CD1c-positive myeloid dendritic cell (primary cell): ENCODE measurements around the gene PEDS1.
"Not testable (repeated sequence)": the region's sequence is repeated elsewhere in the genome, so short reads cannot be mapped to it uniquely, and the experiment has no call there.

Experiments used
- DNase-seq: peaks from one replicate; pipeline ENCODE4 v3.0.0-alpha.2; 2016; ENCODE audit errors: extremely low spot score

Gene PEDS1

DNA sequence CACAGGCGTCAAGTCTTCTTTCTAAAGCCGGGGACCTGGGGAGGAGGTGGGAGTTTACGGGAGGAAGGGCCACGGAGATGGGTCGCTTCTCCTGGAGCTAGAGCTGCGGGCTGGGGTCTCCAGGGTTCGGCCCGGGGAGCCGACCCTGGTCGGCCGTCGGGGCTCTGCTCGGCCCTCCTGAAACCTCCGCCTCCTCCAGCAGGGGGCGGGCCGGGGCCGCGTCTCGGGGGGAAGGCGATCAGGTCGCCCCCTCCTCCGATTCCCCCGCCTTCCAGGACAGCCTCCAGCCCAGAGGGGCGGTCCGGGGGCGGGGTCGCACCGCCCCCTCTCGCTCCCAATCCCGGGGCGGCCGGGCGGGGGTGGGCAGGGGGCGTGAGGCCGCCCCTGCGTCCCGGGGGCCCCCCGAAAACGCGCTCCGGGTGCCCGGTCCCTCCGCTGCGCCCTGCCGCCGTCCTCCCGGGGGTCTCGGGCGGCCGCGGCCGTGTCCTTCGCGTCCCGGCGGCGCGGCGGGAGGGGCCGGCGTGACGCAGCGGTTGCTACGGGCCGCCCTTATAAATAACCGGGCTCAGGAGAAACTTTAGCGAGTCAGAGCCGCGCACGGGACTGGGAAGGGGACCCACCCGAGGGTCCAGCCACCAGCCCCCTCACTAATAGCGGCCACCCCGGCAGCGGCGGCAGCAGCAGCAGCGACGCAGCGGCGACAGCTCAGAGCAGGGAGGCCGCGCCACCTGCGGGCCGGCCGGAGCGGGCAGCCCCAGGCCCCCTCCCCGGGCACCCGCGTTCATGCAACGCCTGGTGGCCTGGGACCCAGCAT lies 36.9 kb upstream of the PEDS1 start, which contains the start of gene CEBPB:
Gene CEBPB (plus strand): TSS at position 580 of the 814 bp plus-strand sequence. CDS start 204 bp downstream, at position 784.
- peak; percentile 90 for DNase-seq

DNA sequence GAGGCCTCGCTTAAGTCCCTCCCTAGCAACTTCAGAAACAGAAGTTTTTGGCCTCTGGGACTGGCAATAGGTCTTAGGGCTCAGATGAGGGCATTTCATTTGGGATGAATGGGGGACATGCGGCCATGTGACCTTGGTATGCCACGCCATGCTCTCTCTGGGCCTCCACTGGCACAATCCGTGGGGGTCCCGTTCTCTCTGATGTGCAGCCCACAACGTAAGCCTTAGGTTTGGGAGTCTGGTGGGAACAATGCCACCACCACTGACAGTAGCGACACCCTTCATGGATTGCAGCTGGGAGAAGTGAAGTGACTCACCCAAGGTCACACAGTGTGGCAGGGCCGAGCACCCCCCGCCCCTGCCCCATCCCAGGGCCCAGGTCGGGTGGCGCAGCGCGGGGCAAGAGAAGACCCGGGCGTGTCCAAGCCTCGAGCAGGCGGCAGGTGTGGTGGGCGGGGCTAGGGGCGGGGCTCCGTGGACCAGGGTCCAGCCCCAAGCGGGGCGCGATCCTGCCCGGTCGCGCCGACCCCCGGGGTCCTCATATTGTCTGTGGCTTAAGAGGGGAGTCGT lies 36.2 kb upstream of the PEDS1 start:
- peak; percentile 52 for DNase-seq

DNA sequence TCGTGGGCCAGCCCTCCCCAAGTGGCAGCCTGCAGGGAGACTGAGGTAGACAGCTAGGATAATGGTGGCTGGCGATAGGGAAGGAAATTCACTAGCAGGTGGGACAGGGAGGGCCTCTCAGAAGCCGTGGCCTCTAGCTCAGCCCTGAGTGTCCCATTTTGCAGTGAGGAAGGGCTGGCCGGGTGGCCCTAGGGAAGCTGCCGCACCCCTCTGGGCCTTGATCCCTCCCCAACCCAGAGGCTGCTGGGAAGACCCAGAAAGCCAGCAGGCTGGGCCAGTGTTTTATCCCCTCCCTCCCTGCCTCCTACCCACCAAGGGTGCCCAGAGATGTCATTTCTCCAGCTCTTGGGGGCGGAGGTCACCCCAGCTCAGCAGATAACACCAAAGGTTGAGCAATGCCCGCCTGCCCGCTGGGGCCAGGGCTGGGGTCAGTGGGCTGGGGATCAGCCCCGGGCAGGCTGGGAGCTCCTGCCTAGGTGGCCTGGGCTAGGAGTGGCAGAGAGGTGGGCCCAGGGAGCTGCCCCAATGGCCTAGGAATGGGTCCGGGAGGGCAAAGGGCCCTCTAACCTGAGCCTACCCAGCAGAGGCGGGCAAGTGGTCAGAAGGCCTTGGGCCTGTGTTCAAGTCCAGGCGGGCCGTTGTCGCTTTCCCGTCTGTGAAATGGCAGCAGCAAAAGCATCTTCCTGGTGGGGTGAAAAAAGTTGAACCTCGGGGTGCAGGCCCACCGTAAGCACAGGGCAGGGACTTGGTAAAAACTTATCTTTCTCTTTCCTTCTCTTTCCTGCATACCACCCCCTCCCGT lies 35.6 kb upstream of the PEDS1 start:
- DNase-seq = peak; percentile 58

DNA sequence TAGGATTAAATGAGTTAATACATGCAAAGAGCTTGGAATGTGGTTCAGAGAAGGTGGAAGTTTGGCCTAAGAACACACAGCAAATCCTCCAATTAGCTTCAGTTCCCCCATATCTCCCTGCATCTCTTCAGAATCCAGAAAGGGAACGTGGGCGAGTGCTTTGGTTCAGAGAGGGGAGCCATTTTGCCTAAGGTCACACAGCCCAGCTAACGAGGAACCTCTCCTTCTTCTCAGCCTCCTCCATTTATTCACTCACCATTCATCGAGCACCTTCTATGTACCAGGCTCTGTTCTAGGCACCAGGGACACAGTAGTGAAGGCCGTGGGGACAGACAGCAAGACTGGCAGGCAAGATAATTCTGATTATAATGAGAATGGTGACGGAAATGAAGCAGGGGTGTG lies 34.8 kb upstream of the PEDS1 start:
- DNase-seq = no peak

DNA sequence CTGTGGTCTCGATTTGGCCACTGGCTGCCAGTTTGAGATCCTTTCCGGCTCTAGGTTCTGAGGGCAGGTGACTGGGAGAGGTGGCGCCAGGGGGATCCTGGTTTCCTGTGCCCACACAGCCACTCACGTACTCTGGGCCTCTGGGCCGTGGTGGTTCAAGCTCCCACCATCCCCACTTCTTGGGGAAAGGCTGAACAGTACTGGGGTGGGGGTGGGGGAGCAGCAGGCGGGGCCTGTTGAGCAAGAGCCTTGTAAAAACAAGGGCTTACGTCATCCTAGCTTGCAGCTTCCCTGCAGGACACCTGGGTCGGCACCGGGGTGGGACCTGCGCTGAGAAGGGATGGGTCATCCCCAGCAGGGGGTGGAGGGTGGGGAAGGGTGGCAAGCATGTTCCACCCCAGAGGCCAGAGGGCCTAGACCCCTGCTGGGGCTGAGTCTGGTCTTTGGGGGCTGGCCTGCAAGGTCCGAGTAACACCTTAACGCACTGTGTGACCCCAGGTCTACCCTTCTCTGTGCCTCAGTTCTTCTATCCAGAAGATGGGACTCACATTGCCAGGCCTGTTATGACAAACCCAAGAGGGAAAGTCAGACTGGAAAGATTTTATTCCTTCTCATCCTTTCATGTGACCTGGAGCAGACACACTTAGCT lies 34.0 kb upstream of the PEDS1 start:
- DNase-seq = no peak

DNA sequence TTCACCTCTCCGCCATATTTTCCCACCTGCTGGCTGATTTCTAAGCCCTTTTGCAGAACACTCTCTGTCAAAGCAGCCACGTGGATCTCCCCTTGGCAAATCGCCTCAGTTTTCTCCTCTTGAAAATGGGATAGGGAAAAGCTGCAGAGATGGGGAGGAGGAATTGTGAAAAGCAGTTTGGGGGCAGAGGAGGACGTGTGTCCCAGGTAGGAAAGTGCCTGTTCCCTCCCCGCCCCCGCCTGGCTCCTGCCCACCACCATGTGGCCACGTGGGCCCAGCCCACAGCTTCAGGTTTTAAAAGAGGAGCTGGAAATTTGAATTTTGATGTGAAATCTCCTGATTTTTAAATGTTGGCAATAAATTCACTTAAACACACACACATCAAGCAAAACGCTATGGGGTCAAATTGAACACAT lies 33.5 kb upstream of the PEDS1 start:
- no peak for DNase-seq

DNA sequence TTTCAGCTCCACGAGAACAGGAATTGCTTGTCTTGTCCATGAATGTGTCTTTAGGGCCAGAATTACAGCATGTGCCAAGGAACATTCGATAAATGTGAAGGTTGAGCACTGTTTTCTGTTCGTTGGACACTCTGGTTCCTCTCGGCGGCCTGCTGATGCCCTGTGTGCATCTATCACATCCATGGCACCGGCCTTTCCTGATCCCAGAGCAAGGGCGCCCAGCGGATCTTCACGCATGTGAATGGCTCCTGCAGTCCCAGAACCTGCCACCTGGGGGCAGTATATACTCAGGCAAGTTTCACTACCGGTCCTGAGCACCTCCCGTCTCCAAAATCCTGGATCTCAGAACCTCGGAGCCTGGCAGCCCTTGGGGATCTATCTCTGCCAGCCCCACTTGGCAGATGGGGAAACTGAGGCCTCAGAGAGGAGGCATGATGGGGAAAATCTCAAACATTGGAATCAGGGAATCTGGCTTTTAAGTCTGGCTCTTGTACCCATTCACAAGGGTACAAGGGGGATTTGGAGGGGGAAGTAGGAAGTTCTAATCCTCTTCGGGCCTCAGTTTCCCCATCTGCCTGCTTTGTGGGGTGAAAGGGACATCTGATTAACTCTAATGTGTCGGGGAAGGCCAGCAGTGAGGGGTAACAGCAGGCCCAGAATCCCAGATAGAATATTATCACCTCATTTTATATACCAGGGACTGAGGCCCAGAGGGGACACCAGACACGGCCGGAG lies 32.8 kb upstream of the PEDS1 start:
- DNase-seq = peak; percentile 93

DNA sequence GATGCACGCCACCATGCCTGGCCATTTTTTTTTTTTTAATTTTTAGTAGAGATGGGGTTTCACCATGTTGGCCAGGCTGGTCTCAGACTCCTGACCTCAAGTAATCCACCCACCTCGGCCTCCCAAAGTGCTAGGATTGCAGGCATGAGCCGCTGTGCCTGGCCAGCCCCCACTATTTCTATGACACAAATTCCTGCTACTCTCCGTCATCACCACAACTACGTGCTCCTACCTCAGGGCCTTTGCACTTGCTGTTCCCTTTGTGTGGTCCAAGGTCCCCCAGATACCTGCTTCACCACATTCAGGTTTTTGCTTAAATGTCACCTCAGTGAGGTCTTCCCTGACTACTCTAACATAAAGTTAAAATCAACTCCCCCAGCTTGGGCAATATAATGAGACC lies 31.9 kb upstream of the PEDS1 start:
- no peak for DNase-seq

DNA sequence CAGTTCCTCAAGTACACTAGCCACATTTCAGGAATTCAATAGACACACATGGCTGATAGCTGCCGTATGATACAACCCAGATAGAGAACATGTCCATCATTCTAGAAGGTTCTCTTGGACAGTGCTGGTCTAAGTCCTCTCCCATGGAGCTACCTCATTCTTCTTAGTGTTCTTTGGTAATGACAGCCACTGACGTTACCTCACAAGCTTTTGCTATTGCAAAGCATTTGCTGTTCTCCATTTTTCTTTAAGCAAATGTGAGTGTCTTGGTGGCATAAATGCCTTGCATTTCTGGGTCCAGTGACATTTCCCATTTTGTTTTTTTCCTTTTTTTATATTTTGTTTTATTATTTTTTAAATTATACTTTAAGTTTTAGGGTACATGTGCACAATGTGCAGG lies 28.8 kb upstream of the PEDS1 start:
- DNase-seq = peak; percentile 54

DNA sequence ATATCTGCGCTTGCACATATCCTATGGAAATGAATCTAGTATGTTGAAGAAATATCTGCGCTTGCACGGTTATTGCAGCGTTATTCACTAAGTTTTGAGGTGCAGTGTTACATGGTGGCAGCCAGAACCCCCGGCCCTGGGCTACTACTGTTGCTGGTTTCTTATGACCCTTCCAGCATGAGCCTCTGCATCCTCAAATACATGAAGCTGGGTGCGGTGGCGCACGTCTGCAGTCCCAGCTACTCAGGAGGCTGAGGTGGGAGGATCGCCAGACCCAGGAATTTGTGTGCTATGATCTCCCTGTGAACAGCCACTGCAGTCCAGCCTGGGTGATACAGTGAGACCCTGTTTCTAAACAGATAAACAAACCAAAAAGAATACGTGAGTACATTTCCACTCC lies 27.8 kb upstream of the PEDS1 start:
- no peak for DNase-seq

DNA sequence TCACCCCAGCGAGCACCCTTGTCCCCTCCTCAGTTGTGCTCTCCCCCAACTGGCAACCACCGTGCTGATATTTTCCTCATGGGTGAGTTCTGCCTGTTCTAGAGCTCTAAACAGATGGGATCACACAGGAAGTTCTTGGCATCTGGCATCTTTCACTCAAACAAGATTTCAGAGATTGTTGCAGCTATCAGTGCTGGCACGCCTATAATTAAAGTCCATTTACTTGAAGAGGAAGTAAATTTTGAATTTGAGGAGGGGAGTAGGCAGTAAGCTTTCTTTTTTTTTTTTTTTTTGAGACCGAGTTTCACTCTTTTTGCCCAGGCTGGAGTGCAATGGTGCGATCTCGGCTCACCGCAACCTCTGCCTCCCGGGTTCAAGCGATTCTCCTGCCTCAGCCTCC lies 25.1 kb upstream of the PEDS1 start:
- DNase-seq = not testable (repeated sequence)

DNA sequence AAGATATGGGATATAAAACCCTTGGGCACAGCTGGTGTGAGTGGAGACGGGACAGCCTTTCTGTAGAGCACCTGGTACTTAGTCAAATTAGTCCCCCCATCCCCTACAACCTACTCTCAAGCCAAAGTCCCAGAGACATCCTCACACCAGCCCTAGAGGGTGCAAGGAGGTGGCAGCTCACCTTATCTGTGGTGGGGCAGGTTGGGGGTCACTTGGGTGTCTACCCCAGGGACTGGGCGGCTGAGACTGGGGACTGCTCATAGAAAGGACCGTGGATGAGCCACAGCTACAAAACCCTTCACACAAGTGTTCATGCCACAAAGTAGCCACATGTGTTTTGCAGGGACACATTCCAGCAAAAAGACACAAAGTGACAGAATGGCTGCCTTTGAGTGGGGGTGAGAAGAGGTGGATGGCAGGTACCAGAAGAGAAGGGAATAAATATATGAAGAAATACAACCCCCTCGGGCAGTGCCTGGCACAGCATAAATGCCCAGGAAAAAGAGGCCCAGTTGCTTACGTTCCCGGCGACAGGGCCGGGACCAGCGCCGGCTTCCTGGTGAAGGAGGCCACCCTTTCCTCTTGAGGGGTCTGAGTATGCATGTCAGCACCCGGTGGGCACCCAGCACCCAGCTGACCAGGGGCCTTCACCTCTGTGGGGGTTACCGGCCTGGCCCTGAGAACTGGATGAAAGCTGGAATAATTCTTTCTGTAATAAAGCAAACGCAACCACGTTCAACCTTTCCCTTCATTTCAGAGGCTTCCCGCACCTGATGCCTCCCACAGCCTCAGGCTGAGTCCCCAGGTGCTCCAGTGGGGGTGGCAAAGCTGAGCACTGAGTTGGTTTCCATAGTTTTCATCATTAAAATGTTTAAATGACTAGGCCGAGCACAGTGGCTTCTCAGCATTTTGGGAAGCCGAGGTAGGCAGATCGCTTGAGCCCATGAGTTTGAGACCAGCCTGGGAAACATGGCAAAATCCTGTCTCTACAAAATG lies 22.7 kb upstream of the PEDS1 start:
- DNase-seq = no peak

DNA sequence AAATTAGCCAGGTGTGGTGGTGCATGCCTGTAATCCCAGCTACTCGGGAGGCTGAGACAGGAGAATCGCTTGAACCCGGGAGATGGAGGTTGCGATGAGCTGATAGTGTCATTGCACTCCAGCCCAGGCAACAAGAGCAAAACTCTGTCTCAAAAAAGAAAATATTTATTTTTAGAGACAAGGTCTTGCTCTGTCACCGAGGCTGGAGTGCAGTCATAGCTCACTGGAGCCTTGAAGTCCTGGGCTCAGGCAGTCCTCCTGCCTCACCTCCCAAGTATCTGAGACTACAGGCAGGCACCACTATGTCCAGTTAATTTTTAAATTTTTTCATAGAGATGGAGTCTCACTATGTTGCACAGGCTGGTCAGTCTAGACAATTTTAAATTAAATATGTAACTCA lies 20.9 kb upstream of the PEDS1 start:
- no peak for DNase-seq

DNA sequence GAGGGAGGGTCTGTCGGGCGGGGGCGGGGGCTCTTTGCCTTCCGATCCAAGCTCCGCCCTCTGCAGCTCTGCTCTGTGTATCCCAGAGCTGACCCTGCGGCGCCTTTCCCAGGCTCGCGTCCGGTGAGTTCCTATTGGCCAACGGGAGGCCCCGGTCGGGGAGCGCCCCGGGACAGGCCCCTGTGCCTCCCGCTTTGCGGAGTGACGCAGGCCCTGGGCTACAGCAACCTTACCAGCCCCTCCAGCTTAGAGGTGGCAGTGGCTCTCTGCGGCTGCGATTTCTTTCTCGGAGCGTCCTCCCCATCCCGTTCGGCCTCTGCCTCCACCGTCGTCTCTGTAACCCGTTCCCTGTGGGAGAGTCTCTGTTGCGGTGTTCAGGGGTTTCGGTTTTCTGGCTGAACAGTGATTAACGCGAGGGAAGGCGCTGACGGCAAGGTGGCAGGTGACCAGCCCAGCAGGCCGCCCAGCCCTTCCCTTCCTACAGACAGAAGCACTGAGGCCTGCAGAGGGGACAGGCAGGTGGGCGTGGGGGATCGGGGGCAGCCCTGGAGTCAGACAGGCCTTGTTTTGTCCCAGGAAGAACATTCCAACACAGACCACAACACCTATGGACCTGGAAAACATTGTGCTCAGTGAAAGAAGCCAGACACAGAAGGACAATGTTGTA lies 19.0 kb upstream of the PEDS1 start:
- DNase-seq = no peak

DNA sequence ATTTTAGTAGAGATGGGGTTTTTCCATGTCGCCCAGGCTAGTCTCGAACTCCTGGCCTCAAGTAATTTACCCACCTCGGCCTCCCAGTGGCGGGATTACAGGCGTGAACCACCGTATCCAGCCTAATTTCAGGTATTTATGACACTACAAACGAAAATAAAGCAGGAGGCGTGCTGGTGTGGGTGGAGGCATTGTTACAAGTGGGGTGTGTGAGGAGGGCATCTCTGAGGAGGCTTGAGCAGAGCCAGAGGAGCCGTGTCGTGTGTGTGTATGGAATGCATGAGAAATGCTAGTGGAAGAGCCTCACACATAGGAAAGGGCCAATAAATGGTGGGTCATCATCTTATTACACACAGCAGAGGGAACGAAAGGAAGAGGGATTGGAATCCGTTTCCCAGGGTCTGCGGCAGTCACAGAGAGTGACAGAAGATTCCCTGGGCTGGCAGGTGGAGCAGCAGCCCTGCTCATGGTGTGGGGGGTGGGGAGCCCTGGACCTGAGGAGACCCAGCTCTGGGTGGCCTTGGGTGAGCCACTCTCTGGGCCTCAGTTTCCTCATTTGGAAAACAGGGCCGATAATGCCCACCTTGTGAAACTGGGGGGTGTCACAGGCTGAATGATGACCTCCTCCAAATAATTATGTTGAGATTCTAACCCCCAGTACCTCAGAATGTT lies 17.2 kb upstream of the PEDS1 start:
- DNase-seq = no peak

DNA sequence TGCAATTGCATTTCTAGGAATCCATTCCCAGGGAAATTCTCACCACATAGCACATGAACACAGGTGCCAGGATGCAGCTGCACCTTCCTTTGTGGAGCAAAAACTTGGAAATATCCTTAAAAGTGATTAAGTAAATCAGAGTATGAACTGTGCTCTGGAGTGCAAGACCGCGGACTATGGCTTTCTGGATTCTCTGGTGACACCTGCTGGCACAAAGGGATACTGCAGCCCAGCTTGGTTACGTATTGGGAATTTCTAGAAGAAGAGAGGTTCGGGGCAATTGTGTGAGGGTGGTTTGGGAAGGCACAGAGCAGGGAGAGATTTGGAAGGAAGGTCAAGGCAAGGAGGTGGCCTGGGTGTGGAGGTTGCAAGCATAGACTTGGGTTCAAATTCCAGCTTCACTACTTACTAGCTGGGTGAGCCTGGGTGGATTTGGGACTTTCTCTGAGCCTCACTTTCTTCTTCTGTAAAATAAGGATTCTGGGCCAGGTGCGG lies 15.9 kb upstream of the PEDS1 start:
- peak; percentile 88 for DNase-seq

DNA sequence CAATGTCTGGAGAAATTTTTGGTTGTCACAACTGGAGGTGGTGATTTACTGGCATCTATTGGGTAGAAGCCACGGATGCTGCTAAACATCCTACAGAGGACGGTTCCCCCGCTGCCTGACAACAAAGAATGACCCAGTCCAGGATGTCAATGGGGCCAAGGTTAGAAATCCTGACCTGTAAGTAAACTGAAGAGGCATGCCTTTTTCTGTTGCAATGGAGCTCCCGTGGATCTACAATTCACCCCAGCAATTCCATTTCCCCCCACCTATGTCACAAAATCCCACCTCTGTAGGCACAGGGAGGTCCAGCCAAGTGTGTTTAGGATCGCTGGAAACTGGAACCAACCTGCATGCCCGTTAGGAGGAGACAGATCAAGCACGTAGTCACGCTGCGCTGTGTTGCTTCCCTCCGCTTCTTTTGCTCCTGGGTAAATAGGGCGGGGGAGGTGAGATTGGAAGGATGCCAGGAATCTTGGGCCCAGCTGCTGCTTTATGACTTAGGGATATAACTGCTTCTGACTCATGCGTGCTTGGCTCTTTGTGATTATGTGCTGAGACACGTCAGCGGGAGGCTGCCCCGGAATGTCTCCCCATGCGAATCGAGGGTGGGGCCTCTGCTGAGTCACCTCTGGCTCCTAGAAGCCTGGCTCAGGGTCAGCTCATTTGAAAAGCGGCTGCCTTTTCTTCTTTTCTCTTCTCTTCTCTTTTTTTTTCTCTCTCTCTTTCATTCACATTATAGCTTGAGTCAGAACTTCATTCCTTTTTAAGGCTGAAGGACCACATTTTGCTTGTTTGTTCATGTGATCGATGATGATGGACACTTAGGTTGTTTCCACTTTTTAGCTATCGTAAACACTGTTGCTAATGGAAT lies 12.4 kb upstream of the PEDS1 start:
- peak; percentile 98 for DNase-seq
